HepG2 (cell line): ENCODE measurements around the gene GOLT1A. TPM values are rescaled to one million over a fixed set of nuclear protein-coding genes. Genes with fewer than 3 reads are reported as not detected.

Source experiments
- DNMT3B ChIP-seq: conservative IDR thresholded peaks from 2 replicates; pipeline ENCODE4 v1.6.1; 2016; ENCODE audit warnings: missing biosample characterization, control low read depth
- DPF2 ChIP-seq: sonication (generic); formaldehyde crosslinking; IDR thresholded peaks from 2 replicates; pipeline ENCODE4 v1.4.0; 2020; ENCODE audit warnings: mild to moderate bottlenecking, low read depth, missing genetic modification reagents, borderline replicate concordance
- EP300 ChIP-seq, 3 experiments: sonication (generic) in 1 of 3; formaldehyde crosslinking in 1 of 3; IDR thresholded peaks; 2 replicates each; pipeline versions ENCODE4 v1.5.1 to v1.6.1; 2011 to 2020; ENCODE audit warnings: low read depth in 2 of 3, low read length in 2 of 3, borderline replicate concordance in 1 of 3, improper control_type of control experiment in 1 of 3, mild to moderate bottlenecking in 1 of 3, missing genetic modification reagents in 1 of 3, moderate library complexity in 1 of 3
- GTF3A ChIP-seq: sonication (generic); formaldehyde crosslinking; conservative IDR thresholded peaks from 2 replicates; pipeline ENCODE4 v1.4.0; 2020; ENCODE audit warnings: mild to moderate bottlenecking, missing genetic modification reagents
- HNRNPK ChIP-seq: fragments of 200-400 bp; formaldehyde crosslinking; IDR thresholded peaks from 2 replicates; pipeline ENCODE4 v1.6.1; 2018; ENCODE audit warnings: low read length, low read depth, moderate library complexity, mild to moderate bottlenecking; ENCODE audit not compliant: poor library complexity, severe bottlenecking
- KAT8 ChIP-seq: IDR thresholded peaks from 2 replicates; pipeline ENCODE4 v1.6.1; 2016; ENCODE audit warnings: missing genetic modification reagents, missing compliant biosample characterization
- KMT2B ChIP-seq: IDR thresholded peaks from 2 replicates; pipeline ENCODE4 v1.6.1; 2016; ENCODE audit warnings: missing genetic modification reagents, missing compliant biosample characterization
- MAF1 ChIP-seq: sonication (generic); formaldehyde crosslinking; IDR thresholded peaks from 2 replicates; pipeline ENCODE4 v1.5.0; 2020; ENCODE audit warnings: missing genetic modification reagents, borderline replicate concordance
- MATR3 ChIP-seq: sonication (generic); formaldehyde crosslinking; IDR thresholded peaks from 2 replicates; pipeline ENCODE4 v1.4.0; 2020; ENCODE audit warnings: missing genetic modification reagents
- MIXL1 ChIP-seq: IDR thresholded peaks from 2 replicates; pipeline ENCODE4 v1.6.1; 2016
- NR3C1 ChIP-seq: sonication (generic); formaldehyde crosslinking; IDR thresholded peaks from 2 replicates; pipeline ENCODE4 v1.4.0; 2020; ENCODE audit warnings: missing genetic modification reagents
- PAX8 ChIP-seq: sonication (generic); formaldehyde crosslinking; IDR thresholded peaks from 2 replicates; pipeline ENCODE4 v1.8.0; 2022; ENCODE audit warnings: mild to moderate bottlenecking, missing genetic modification reagents, borderline replicate concordance
- PCBP1 ChIP-seq: fragments of 200-400 bp; formaldehyde crosslinking; IDR thresholded peaks from 2 replicates; pipeline ENCODE4 v1.6.1; 2017; ENCODE audit warnings: mild to moderate bottlenecking, low read depth, low read length, borderline replicate concordance
- RAD21 ChIP-seq: fragments of 450-650 bp; formaldehyde crosslinking; IDR thresholded peaks from 2 replicates; pipeline ENCODE4 v1.5.0; 2020; ENCODE audit warnings: mild to moderate bottlenecking
- SNRNP70 ChIP-seq: fragments of 200-400 bp; formaldehyde crosslinking; IDR thresholded peaks from 2 replicates; pipeline ENCODE4 v1.6.1; 2017; ENCODE audit warnings: mild to moderate bottlenecking, low read depth, low read length, moderate library complexity
- SOX13 ChIP-seq, 3 experiments: fragments of 450-650 bp in 1 of 3; sonication (generic) in 1 of 3; formaldehyde crosslinking in 1 of 3; IDR thresholded peaks in 2 of 3; conservative IDR thresholded peaks in 1 of 3; 2 replicates each; pipeline versions ENCODE4 v1.5.0 to v1.6.1; 2016 to 2020; ENCODE audit warnings: antibody characterized with exemption in 1 of 3, mild to moderate bottlenecking in 1 of 3, missing compliant biosample characterization in 1 of 3, missing genetic modification reagents in 1 of 3, moderate library complexity in 1 of 3
- TFAP4 ChIP-seq: sonication (generic); IDR thresholded peaks from 2 replicates; pipeline ENCODE4 v1.6.1; 2016; ENCODE audit warnings: low read depth, borderline replicate concordance
- ZNF256 ChIP-seq: sonication (generic); formaldehyde crosslinking; conservative IDR thresholded peaks from 2 replicates; pipeline ENCODE4 v1.4.0; 2020; ENCODE audit warnings: missing genetic modification reagents
- ZNF263 ChIP-seq: sonication (generic); formaldehyde crosslinking; IDR thresholded peaks from 2 replicates; pipeline ENCODE4 v1.4.0; 2020; ENCODE audit warnings: missing genetic modification reagents
- ZNF350 ChIP-seq: sonication (generic); formaldehyde crosslinking; IDR thresholded peaks from 2 replicates; pipeline ENCODE4 v1.4.0; 2020; ENCODE audit warnings: mild to moderate bottlenecking, low read depth, missing genetic modification reagents, borderline replicate concordance
- ZNF543 ChIP-seq: sonication (generic); formaldehyde crosslinking; IDR thresholded peaks from 2 replicates; pipeline ENCODE4 v1.4.0; 2020; ENCODE audit warnings: mild to moderate bottlenecking, missing genetic modification reagents
- ZNF577 ChIP-seq: sonication (generic); formaldehyde crosslinking; IDR thresholded peaks from 2 replicates; pipeline ENCODE4 v1.4.0; 2020; ENCODE audit warnings: mild to moderate bottlenecking, low read depth, missing genetic modification reagents, borderline replicate concordance
- ZNF704 ChIP-seq: sonication (generic); formaldehyde crosslinking; IDR thresholded peaks from 2 replicates; pipeline ENCODE4 v1.8.1; 2023; ENCODE audit warnings: mild to moderate bottlenecking, inconsistent platforms, moderate library complexity, missing genetic modification reagents, borderline replicate concordance
- ZNF766 ChIP-seq: sonication (generic); formaldehyde crosslinking; IDR thresholded peaks from 2 replicates; pipeline ENCODE4 v1.5.0; 2020; ENCODE audit warnings: missing genetic modification reagents, borderline replicate concordance
- ZNF776 ChIP-seq: sonication (generic); formaldehyde crosslinking; IDR thresholded peaks from 2 replicates; pipeline ENCODE4 v1.4.0; 2020; ENCODE audit warnings: mild to moderate bottlenecking, missing genetic modification reagents
- polyA plus RNA-seq, 8 experiments: library from polyadenylated mRNA; depleted of rRNA in 3 of 8; stranded (reverse) in 7 of 8; unstranded in 1 of 8; fragments of >200 nt; fragmentation: Illumina TruSeq in 4 of 8; extraction: Trizol in 4 of 8; gene quantifications; 2 replicates each; pipeline versions ENCODE4 v1.2.1 to v1.2.3, GENCODE V29; 2011 to 2016; ENCODE audit warnings: low read depth in 4 of 8, missing spikeins in 1 of 8, mixed read lengths in 1 of 8; ENCODE audit not compliant: insufficient read depth in 1 of 8
- total RNA-seq, 5 experiments: library from RNA; depleted of rRNA; stranded (reverse); fragments of >200 nt; fragmentation: Illumina TruSeq; extraction: Trizol; gene quantifications; 2 replicates each; pipeline ENCODE4 v1.2.3, GENCODE V29; 2016; ENCODE audit warnings: low read depth in 1 of 5
- TF ChIP-seq, protein P1 (sequence below), 2 experiments: fragments of 450-650 bp in 1 of 2; sonication (generic) in 1 of 2; formaldehyde crosslinking; IDR thresholded peaks; 2 replicates each; pipeline versions ENCODE4 v1.5.0 to v1.8.0; 2020 to 2022; ENCODE audit warnings: mild to moderate bottlenecking in 1 of 2, missing genetic modification reagents in 1 of 2

GOLT1A gene
- total and polyA plus RNA-seq, 2 of the 13 experiments (the other 11 are each of a cell fraction or from before 2014, with no cell fraction given): 25.8 to 28.0 TPM

- no peak for TF ChIP-seq SNRNP70
- TF ChIP-seq TFAP4: peak; percentile 76
- TF ChIP-seq MIXL1: peak; percentile 49; the same call in 1 of the 2 replicates
- TF ChIP-seq KAT8: peak; percentile 89
- no peak for TF ChIP-seq ZNF263 (CRISPR knock-in tag)
- no peak for TF ChIP-seq MAF1 (CRISPR knock-in tag)
- no peak for TF ChIP-seq PAX8 (CRISPR knock-in tag)
- TF ChIP-seq, protein P1, sequence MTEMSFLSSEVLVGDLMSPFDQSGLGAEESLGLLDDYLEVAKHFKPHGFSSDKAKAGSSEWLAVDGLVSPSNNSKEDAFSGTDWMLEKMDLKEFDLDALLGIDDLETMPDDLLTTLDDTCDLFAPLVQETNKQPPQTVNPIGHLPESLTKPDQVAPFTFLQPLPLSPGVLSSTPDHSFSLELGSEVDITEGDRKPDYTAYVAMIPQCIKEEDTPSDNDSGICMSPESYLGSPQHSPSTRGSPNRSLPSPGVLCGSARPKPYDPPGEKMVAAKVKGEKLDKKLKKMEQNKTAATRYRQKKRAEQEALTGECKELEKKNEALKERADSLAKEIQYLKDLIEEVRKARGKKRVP (CRISPR knock-in tag; IDR thresholded peaks at IDR 0.05): no peak
- peak; percentile 57; the same call in 1 of the 2 replicates for TF ChIP-seq KMT2B
- TF ChIP-seq ZNF350: peak; percentile 82; the same call in 1 of the 2 replicates
- TF ChIP-seq NR3C1: no peak
- TF ChIP-seq ZNF704: 0 out of 2 replicates have a peak, but pooled peaks have one; percentile 44
- no peak for TF ChIP-seq PCBP1
- TF ChIP-seq ZNF577 (CRISPR knock-in tag): no peak
- no peak for TF ChIP-seq SOX13 (IDR thresholded peaks at IDR 0.05)
- peak in 1 of 2 experiments; percentile 79; a peak in 2 of 4 replicates for TF ChIP-seq SOX13 (CRISPR knock-in tag; conservative IDR thresholded peaks at IDR 0.05 in 1 of 2, IDR thresholded peaks at IDR 0.05 in 1 of 2)
- no peak for TF ChIP-seq ZNF256 (CRISPR knock-in tag)
- TF ChIP-seq DPF2: peak; percentile 91; the same call in 1 of the 2 replicates
- no peak for TF ChIP-seq MATR3 (CRISPR knock-in tag)
- no peak for TF ChIP-seq HNRNPK
- TF ChIP-seq RAD21 (CRISPR knock-in tag): 0 out of 2 replicates have a peak, but pooled peaks have one; percentile 16
- peak; percentile 36; the same call in 1 of the 2 replicates for TF ChIP-seq ZNF766
- no peak for TF ChIP-seq DNMT3B (CRISPR knock-in tag)
- TF ChIP-seq ZNF776 (CRISPR knock-in tag): no peak
- TF ChIP-seq EP300 (IDR thresholded peaks at IDR 0.05; ENCODE audit: low read depth in 2 of 2, low read length in 2 of 2): peak; percentile 58 to 65; a peak in 1 of 4 replicates
- TF ChIP-seq EP300 (CRISPR knock-in tag; IDR thresholded peaks at IDR 0.05; ENCODE audit: borderline replicate concordance): peak; percentile 68
- 0 out of 2 replicates have a peak, but pooled peaks have one; percentile 79 for TF ChIP-seq ZNF543 (CRISPR knock-in tag)
- TF ChIP-seq GTF3A (CRISPR knock-in tag): no peak
Measured at GRCh38 chr1:204254031-204254661, 40.4 kb upstream of the GOLT1A start (continued).
